Limb (tissue), 2 donors: Measurements from ENCODE around the gene MATK.

ENCODE experiments used
- DNase-seq, 2 donors: peaks; one replicate each; pipeline ENCODE4 v3.0.0-alpha.2; 2016; ENCODE audit errors: extremely low spot score in 2 of 2

MATK gene

GRCh38 chr19:3753631-3754410 is 32.4 kb downstream of the MATK start:
- no peak for DNase-seq

GRCh38 chr19:3752492-3752891 is 33.7 kb downstream of the MATK start:
- DNase-seq, result no peak

GRCh38 chr19:3751236-3751635 is 34.9 kb downstream of the MATK start:
- no peak for DNase-seq

- DNase-seq, result no peak
These were observed 36.0 kb downstream of the MATK start for GRCh38 chr19:3750211-3750610.

GRCh38 chr19:3748965-3749364 is 37.2 kb downstream of the MATK start:
- no peak for DNase-seq

- no peak for DNase-seq
These were observed 39.7 kb downstream of the MATK start for GRCh38 chr19:3746371-3747056.

- no peak for DNase-seq
These were observed 40.7 kb downstream of the MATK start for GRCh38 chr19:3745363-3746045.

- no peak for DNase-seq
These were observed 42.7 kb downstream of the MATK start for GRCh38 chr19:3743486-3743885.

- no peak for DNase-seq
These were observed 45.8 kb downstream of the MATK start for GRCh38 chr19:3740431-3740830.

GRCh38 chr19:3738477-3739220 is 47.5 kb downstream of the MATK start:
- no peak for DNase-seq

GRCh38 chr19:3737487-3738205 is 48.5 kb downstream of the MATK start:
- no peak for DNase-seq

- DNase-seq, result no peak
These were observed 50.0 kb downstream of the MATK start for GRCh38 chr19:3736106-3736724.

- DNase-seq, result no peak
These were observed 51.9 kb downstream of the MATK start for GRCh38 chr19:3734310-3734600.

GRCh38 chr19:3733549-3734309 is 52.5 kb downstream of the MATK start:
- no peak for DNase-seq

GRCh38 chr19:3732108-3732507 is 54.1 kb downstream of the MATK start:
- no peak for DNase-seq

- DNase-seq, result no peak
These were observed 55.7 kb downstream of the MATK start for GRCh38 chr19:3730457-3730958.
